K562 (cell line): ENCODE data around the gene PTGIR. TPM values are rescaled to one million over a fixed set of nuclear protein-coding genes. Genes with fewer than 3 reads are reported as not detected.

ENCODE experiments used
- FOS ChIP-seq: IDR thresholded peaks from 3 replicates; pipeline ENCODE4 v1.6.1; 2011; ENCODE audit not compliant: insufficient read length; ENCODE audit errors: extremely low read depth
- HNRNPUL1 ChIP-seq: fragments of 200-400 bp; formaldehyde crosslinking; IDR thresholded peaks from 2 replicates; pipeline ENCODE4 v1.6.1; 2017; ENCODE audit warnings: low read length
- NR4A1 ChIP-seq, 2 experiments: fragments of 250-450 bp in 1 of 2; fragments of 450-650 bp in 1 of 2; sonication (Bioruptor Pico) in 1 of 2; IDR thresholded peaks; 2 replicates each; pipeline versions ENCODE4 v1.4.0 to v1.6.1; 2016 to 2020; ENCODE audit warnings: mild to moderate bottlenecking in 2 of 2, missing compliant biosample characterization in 1 of 2, missing genetic modification characterization in 1 of 2, moderate library complexity in 1 of 2
- PURB ChIP-seq: sonication (generic); formaldehyde crosslinking; IDR thresholded peaks from 2 replicates; pipeline ENCODE4 v1.9.0; 2021; ENCODE audit warnings: low read depth, mild to moderate bottlenecking, missing genetic modification reagents
- RBFOX2 ChIP-seq: fragments of 200-400 bp; formaldehyde crosslinking; IDR thresholded peaks from 2 replicates; pipeline ENCODE4 v1.6.1; 2017; ENCODE audit warnings: low read depth, mild to moderate bottlenecking, low read length, moderate library complexity
- RUNX1 ChIP-seq: sonication (generic); IDR thresholded peaks from 2 replicates; pipeline ENCODE4 v1.6.1; 2016; ENCODE audit warnings: antibody characterized with exemption, low read depth
- SMC3 ChIP-seq: conservative IDR thresholded peaks from 2 replicates; pipeline ENCODE4 v1.6.1; 2011; ENCODE audit warnings: low read depth, low read length, improper control_type of control experiment; ENCODE audit not compliant: insufficient read depth
- SOX6 ChIP-seq: fragments of 450-650 bp; IDR thresholded peaks from 2 replicates; pipeline ENCODE4 v1.6.1; 2014; ENCODE audit warnings: mild to moderate bottlenecking
- TCF7L2 ChIP-seq: fragments of 150-350 bp; IDR thresholded peaks from 2 replicates; pipeline ENCODE4 v1.6.1; 2016; ENCODE audit warnings: low read depth, mild to moderate bottlenecking, low read length, moderate library complexity
- ZNF133 ChIP-seq: fragments of 250-450 bp; sonication (Bioruptor Pico); IDR thresholded peaks from 2 replicates; pipeline ENCODE4 v1.4.0; 2020; ENCODE audit warnings: mild to moderate bottlenecking
- ZNF165 ChIP-seq: fragments of 250-450 bp; sonication (Bioruptor Pico); IDR thresholded peaks from 2 replicates; pipeline ENCODE4 v1.4.0; 2020; ENCODE audit warnings: borderline replicate concordance
- ZNF57 ChIP-seq: fragments of 450-650 bp; formaldehyde crosslinking; IDR thresholded peaks from 2 replicates; pipeline ENCODE4 v1.4.0; 2020; ENCODE audit warnings: mild to moderate bottlenecking, moderate library complexity
- ZNF785 ChIP-seq: fragments of 250-450 bp; sonication (Bioruptor Pico); IDR thresholded peaks from 2 replicates; pipeline ENCODE4 v1.4.0; 2020; ENCODE audit warnings: mild to moderate bottlenecking
- polyA plus RNA-seq, 8 experiments: library from polyadenylated mRNA; depleted of rRNA in 4 of 8; stranded (reverse) in 5 of 8; unstranded in 3 of 8; fragments of >200 nt; fragmentation: Nextera tagmentation in 2 of 8; fragmentation: Illumina TruSeq in 1 of 8; extraction: Ambion mirVana in 2 of 8; extraction: Trizol in 1 of 8; gene quantifications; 2 replicates each; pipeline versions ENCODE4 v1.2.1 to v1.2.3, GENCODE V29; 2011 to 2014; ENCODE audit warnings: inconsistent platforms in 1 of 8, missing spikeins in 1 of 8
- total RNA-seq, 7 experiments: library from RNA; depleted of rRNA in 6 of 7; stranded (reverse); fragments of >200 nt in 6 of 7; fragmentation: Illumina TruSeq in 2 of 7; extraction: Trizol in 2 of 7; gene quantifications; 2 replicates each; pipeline versions ENCODE4 v1.2.1 to v1.2.3, GENCODE V29; 2011 to 2021; ENCODE audit warnings: low replicate concordance in 1 of 7
- TF ChIP-seq, protein P1 (sequence below): fragments of 450-650 bp; IDR thresholded peaks from 2 replicates; pipeline ENCODE4 v1.6.1; 2017; ENCODE audit warnings: antibody characterized with exemption
- TF ChIP-seq, protein P2 (sequence below): IDR thresholded peaks from 2 replicates; pipeline ENCODE4 v1.6.1; 2014; ENCODE audit warnings: antibody characterized with exemption
- TF ChIP-seq, protein P3 (sequence below), 2 experiments: IDR thresholded peaks in 1 of 2; conservative IDR thresholded peaks in 1 of 2; 2 replicates each; pipeline ENCODE4 v1.6.1; 2016; ENCODE audit warnings: low read depth in 2 of 2, mild to moderate bottlenecking in 1 of 2, missing compliant biosample characterization in 1 of 2, missing genetic modification characterization in 1 of 2, moderate library complexity in 1 of 2
- TF ChIP-seq, protein P4 (sequence below): fragments of 450-650 bp; formaldehyde crosslinking; IDR thresholded peaks from 2 replicates; pipeline ENCODE4 v1.4.0; 2020; ENCODE audit warnings: mild to moderate bottlenecking
- TF ChIP-seq, protein P5 (sequence below): sonication (generic); formaldehyde crosslinking; IDR thresholded peaks from 2 replicates; pipeline ENCODE4 v1.8.0; 2022; ENCODE audit warnings: missing genetic modification reagents, mild to moderate bottlenecking, borderline replicate concordance

The PTGIR gene
- total and polyA plus RNA-seq, 9 of the 15 experiments (the other 6 are each of a cell fraction or from before 2014, with no cell fraction given), result 0.11 to 3.4 (median 1.1) TPM; not detected in 1

DNA sequence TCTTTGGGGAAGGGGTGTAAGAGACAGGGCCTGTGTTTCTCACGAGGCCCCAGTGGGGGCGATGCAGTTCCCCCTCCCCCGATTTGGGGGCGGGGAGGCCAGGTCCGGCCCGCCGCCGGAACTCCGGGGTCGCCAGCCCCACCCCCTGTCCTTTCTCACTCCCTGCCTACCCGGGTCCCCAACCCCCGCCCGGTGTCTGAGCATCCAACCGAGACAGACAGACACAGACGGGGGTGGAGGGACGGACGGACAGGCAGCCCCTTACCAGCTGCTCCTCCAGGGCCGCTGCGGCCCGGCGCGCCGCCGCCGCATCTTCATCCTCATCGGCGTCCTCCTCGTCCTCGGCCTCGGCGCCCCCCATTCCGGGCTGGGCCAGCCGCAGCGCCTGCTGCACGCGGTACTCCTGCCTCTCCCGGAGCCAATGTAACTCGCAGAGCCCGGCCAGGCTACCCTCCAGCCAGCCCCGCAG lies 35.7 kb upstream of the PTGIR start (continued):
- TF ChIP-seq, protein P1, sequence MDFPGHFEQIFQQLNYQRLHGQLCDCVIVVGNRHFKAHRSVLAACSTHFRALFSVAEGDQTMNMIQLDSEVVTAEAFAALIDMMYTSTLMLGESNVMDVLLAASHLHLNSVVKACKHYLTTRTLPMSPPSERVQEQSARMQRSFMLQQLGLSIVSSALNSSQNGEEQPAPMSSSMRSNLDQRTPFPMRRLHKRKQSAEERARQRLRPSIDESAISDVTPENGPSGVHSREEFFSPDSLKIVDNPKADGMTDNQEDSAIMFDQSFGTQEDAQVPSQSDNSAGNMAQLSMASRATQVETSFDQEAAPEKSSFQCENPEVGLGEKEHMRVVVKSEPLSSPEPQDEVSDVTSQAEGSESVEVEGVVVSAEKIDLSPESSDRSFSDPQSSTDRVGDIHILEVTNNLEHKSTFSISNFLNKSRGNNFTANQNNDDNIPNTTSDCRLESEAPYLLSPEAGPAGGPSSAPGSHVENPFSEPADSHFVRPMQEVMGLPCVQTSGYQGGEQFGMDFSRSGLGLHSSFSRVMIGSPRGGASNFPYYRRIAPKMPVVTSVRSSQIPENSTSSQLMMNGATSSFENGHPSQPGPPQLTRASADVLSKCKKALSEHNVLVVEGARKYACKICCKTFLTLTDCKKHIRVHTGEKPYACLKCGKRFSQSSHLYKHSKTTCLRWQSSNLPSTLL, result no peak
- no peak for TF ChIP-seq ZNF57 (CRISPR knock-in tag)
- TF ChIP-seq ZNF133, result no peak
- TF ChIP-seq, protein P2, sequence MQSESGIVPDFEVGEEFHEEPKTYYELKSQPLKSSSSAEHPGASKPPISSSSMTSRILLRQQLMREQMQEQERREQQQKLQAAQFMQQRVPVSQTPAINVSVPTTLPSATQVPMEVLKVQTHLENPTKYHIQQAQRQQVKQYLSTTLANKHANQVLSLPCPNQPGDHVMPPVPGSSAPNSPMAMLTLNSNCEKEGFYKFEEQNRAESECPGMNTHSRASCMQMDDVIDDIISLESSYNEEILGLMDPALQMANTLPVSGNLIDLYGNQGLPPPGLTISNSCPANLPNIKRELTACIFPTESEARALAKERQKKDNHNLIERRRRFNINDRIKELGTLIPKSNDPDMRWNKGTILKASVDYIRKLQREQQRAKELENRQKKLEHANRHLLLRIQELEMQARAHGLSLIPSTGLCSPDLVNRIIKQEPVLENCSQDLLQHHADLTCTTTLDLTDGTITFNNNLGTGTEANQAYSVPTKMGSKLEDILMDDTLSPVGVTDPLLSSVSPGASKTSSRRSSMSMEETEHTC, result no peak
- TF ChIP-seq TCF7L2, result no peak
- TF ChIP-seq, protein P3, sequence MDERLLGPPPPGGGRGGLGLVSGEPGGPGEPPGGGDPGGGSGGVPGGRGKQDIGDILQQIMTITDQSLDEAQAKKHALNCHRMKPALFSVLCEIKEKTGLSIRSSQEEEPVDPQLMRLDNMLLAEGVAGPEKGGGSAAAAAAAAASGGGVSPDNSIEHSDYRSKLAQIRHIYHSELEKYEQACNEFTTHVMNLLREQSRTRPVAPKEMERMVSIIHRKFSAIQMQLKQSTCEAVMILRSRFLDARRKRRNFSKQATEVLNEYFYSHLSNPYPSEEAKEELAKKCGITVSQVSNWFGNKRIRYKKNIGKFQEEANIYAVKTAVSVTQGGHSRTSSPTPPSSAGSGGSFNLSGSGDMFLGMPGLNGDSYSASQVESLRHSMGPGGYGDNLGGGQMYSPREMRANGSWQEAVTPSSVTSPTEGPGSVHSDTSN (CRISPR knock-in tag; IDR thresholded peaks at IDR 0.05; ENCODE audit: low read depth), result no peak
- TF ChIP-seq, protein P3 (tag; conservative IDR thresholded peaks at IDR 0.05; ENCODE audit: low read depth), result no peak
- peak; percentile 30; the same call in 1 of the 2 replicates for TF ChIP-seq RBFOX2
- no peak for TF ChIP-seq SOX6
- no peak for TF ChIP-seq RUNX1
- TF ChIP-seq HNRNPUL1, result no peak
- TF ChIP-seq FOS, result no peak
- no peak for TF ChIP-seq SMC3
- TF ChIP-seq ZNF165 (CRISPR knock-in tag), result no peak
- TF ChIP-seq PURB (CRISPR knock-in tag), result no peak
- TF ChIP-seq, protein P4, sequence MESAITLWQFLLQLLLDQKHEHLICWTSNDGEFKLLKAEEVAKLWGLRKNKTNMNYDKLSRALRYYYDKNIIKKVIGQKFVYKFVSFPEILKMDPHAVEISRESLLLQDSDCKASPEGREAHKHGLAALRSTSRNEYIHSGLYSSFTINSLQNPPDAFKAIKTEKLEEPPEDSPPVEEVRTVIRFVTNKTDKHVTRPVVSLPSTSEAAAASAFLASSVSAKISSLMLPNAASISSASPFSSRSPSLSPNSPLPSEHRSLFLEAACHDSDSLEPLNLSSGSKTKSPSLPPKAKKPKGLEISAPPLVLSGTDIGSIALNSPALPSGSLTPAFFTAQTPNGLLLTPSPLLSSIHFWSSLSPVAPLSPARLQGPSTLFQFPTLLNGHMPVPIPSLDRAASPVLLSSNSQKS (CRISPR knock-in tag), result no peak
- no peak for TF ChIP-seq ZNF785 (CRISPR knock-in tag)
- 0 out of 2 replicates have a peak, but pooled peaks have one; percentile 21 for TF ChIP-seq NR4A1 (CRISPR knock-in tag; IDR thresholded peaks at IDR 0.05)
- no peak for TF ChIP-seq NR4A1 (tag; IDR thresholded peaks at IDR 0.05)
- TF ChIP-seq, protein P5, sequence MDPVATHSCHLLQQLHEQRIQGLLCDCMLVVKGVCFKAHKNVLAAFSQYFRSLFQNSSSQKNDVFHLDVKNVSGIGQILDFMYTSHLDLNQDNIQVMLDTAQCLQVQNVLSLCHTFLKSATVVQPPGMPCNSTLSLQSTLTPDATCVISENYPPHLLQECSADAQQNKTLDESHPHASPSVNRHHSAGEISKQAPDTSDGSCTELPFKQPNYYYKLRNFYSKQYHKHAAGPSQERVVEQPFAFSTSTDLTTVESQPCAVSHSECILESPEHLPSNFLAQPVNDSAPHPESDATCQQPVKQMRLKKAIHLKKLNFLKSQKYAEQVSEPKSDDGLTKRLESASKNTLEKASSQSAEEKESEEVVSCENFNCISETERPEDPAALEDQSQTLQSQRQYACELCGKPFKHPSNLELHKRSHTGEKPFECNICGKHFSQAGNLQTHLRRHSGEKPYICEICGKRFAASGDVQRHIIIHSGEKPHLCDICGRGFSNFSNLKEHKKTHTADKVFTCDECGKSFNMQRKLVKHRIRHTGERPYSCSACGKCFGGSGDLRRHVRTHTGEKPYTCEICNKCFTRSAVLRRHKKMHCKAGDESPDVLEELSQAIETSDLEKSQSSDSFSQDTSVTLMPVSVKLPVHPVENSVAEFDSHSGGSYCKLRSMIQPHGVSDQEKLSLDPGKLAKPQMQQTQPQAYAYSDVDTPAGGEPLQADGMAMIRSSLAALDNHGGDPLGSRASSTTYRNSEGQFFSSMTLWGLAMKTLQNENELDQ (CRISPR knock-in tag), result no peak
- TF ChIP-seq, all 486 proteins: peak for 20
